Lower lobe of right lung (tissue), 2 donors: ENCODE results near the gene KCNE2. TPM values are rescaled to one million over a fixed set of nuclear protein-coding genes. Genes with fewer than 3 reads are reported as not detected.
"Not testable (repeated sequence)": the region's sequence is repeated elsewhere in the genome, so short reads cannot be mapped to it uniquely, and the experiment has no call there.

Source experiments
- ATAC-seq, 2 donors: fragments of 200-7000 bp; cut with Tn5 transposase; one replicate each; pipeline ENCODE4 v1.9.1; 2020 to 2022; ENCODE audit warnings: mild to moderate bottlenecking in 2 of 2, moderate library complexity in 2 of 2
- DNase-seq: peaks from one replicate; pipeline ENCODE4 v3.0.0-alpha.2; 2020
- H3K27ac ChIP-seq: fragments of 200-600 bp; one replicate; pipeline ENCODE4 v1.8.0; 2022
- H3K27me3 ChIP-seq: fragments of 200-600 bp; one replicate; pipeline ENCODE4 v1.8.0; 2022; ENCODE audit warnings: low read depth
- H3K36me3 ChIP-seq: fragments of 200-600 bp; one replicate; pipeline ENCODE4 v1.8.0; 2022; ENCODE audit warnings: mild to moderate bottlenecking
- H3K4me1 ChIP-seq: fragments of 200-600 bp; one replicate; pipeline ENCODE4 v1.8.0; 2022
- H3K4me3 ChIP-seq: fragments of 200-600 bp; one replicate; pipeline ENCODE4 v1.8.0; 2022; ENCODE audit warnings: mild to moderate bottlenecking
- H3K9me3 ChIP-seq: fragments of 200-600 bp; one replicate; pipeline ENCODE4 v1.8.0; 2022
- CTCF ChIP-seq: fragments of 200-600 bp; IDR thresholded peaks from one replicate; pipeline ENCODE4 v1.8.0; 2022; ENCODE audit warnings: antibody characterized with exemption, mild to moderate bottlenecking
- intact Hi-C: fragments of 100-400 bp; cut with DNase I; formaldehyde crosslinking; loops from one replicate; pipeline ENCODE4 v1.11.0; 2022
- total RNA-seq: library from RNA; stranded (reverse); fragmentation: NEBNext Ultra II Directional; extraction: Animal tissue kit (Norgen Biotek cat#: 25700); gene quantifications from one replicate; pipeline ENCODE4 v1.2.1, GENCODE V29; 2021
- donor health status: DM: no; HTN: yes; CAD: no; lungs with severe emphysema.

KCNE2 gene
- total RNA-seq, 1 donor from 2014 or later: not detected

- H3K27ac ChIP-seq: no peak overlapping the region
- intact Hi-C loops: no loop called here
- no peak overlapping the region for H3K4me3 ChIP-seq
- H3K36me3 ChIP-seq: no peaks in the 10 kb centered on the region
- H3K27me3 ChIP-seq: no peaks in the 10 kb centered on the region
- no peaks in the 10 kb centered on the region for H3K4me1 ChIP-seq
- H3K9me3 ChIP-seq: no peaks in the 10 kb centered on the region
- peak; percentile 72 for TF ChIP-seq CTCF
- DNase-seq: no peak
- ATAC-seq: peak; percentile 76 to 88
These were observed 3.6 kb downstream of the KCNE2 start for GRCh38 chr21:34367320-34367935.

- intact Hi-C loops: no loop called here
- H3K4me3 ChIP-seq: no peak overlapping the region
- H3K27ac ChIP-seq: no peak overlapping the region
- H3K4me1 ChIP-seq: no peaks in the 10 kb centered on the region
- no peak for DNase-seq
- H3K9me3 ChIP-seq: no peaks in the 10 kb centered on the region
- ATAC-seq: no peak
- no peaks in the 10 kb centered on the region for H3K36me3 ChIP-seq
- no peak for TF ChIP-seq CTCF
- no peaks in the 10 kb centered on the region for H3K27me3 ChIP-seq
These were observed 5.9 kb downstream of the KCNE2 start for GRCh38 chr21:34369741-34370140.

- no peak overlapping the region for H3K4me3 ChIP-seq
- H3K27ac ChIP-seq: no peak overlapping the region
- no peaks in the 10 kb centered on the region for H3K36me3 ChIP-seq
- DNase-seq: no peak
- H3K9me3 ChIP-seq: no peaks in the 10 kb centered on the region
- intact Hi-C loops: no loop called here
- no peak for TF ChIP-seq CTCF
- ATAC-seq: no peak
- no peaks in the 10 kb centered on the region for H3K27me3 ChIP-seq
- no peaks in the 10 kb centered on the region for H3K4me1 ChIP-seq
These were observed 8.5 kb downstream of the KCNE2 start for GRCh38 chr21:34372321-34372720.

GRCh38 chr21:34374462-34374861 is 10.7 kb downstream of the KCNE2 start:
- peak; percentile 65 to 69 for ATAC-seq
- intact Hi-C loops, H3K4me1 ChIP-seq: not testable (repeated sequence)

GRCh38 chr21:34374940-34375618 is 11.3 kb downstream of the KCNE2 start, which contains the start of gene SMIM11:
SMIM11 (plus strand) TSS chr21:34375507; CDS start chr21:34379505, 3,998 bp downstream.
- peak; percentile 98 for ATAC-seq
- H3K36me3 ChIP-seq, DNase-seq, H3K9me3 ChIP-seq, H3K4me3 ChIP-seq, intact Hi-C loops, H3K4me1 ChIP-seq, H3K27me3 ChIP-seq, H3K27ac ChIP-seq: not testable (repeated sequence)

More at GRCh38 chr21:34374462-34374861, 10.7 kb downstream of the KCNE2 start:
- not testable (repeated sequence) for H3K9me3 ChIP-seq, H3K4me3 ChIP-seq, H3K36me3 ChIP-seq, H3K27me3 ChIP-seq, H3K27ac ChIP-seq, DNase-seq

- H3K27me3 ChIP-seq, H3K36me3 ChIP-seq, H3K4me3 ChIP-seq, H3K27ac ChIP-seq, intact Hi-C loops, H3K4me1 ChIP-seq, DNase-seq, H3K9me3 ChIP-seq: not testable (repeated sequence)
- peak; percentile 84 to 86 for ATAC-seq
These were observed 11.8 kb downstream of the KCNE2 start for GRCh38 chr21:34375619-34375972.

GRCh38 chr21:34383138-34383537 is 19.3 kb downstream of the KCNE2 start:
- H3K9me3 ChIP-seq, H3K4me3 ChIP-seq, H3K4me1 ChIP-seq, H3K27ac ChIP-seq, H3K27me3 ChIP-seq, H3K36me3 ChIP-seq, intact Hi-C loops, DNase-seq: not testable (repeated sequence)
- ATAC-seq: peak in 1 of 2 donors; percentile 69

- intact Hi-C loops: not testable (repeated sequence)
These were observed 20.1 kb downstream of the KCNE2 start for GRCh38 chr21:34383724-34384415.

GRCh38 chr21:34400522-34400921 is 36.7 kb downstream of the KCNE2 start:
- DNase-seq, H3K27ac ChIP-seq, intact Hi-C loops: not testable (repeated sequence)

More at GRCh38 chr21:34383724-34384415, 20.1 kb downstream of the KCNE2 start:
- not testable (repeated sequence) for H3K27ac ChIP-seq, ATAC-seq, H3K4me3 ChIP-seq, H3K9me3 ChIP-seq, H3K36me3 ChIP-seq, H3K4me1 ChIP-seq, H3K27me3 ChIP-seq, DNase-seq

GRCh38 chr21:34404742-34405141 is 40.9 kb downstream of the KCNE2 start:
- H3K27me3 ChIP-seq, H3K36me3 ChIP-seq, H3K27ac ChIP-seq, DNase-seq, ATAC-seq, intact Hi-C loops, H3K4me1 ChIP-seq, H3K4me3 ChIP-seq, H3K9me3 ChIP-seq: not testable (repeated sequence)

More at GRCh38 chr21:34400522-34400921, 36.7 kb downstream of the KCNE2 start:
- H3K4me3 ChIP-seq, H3K9me3 ChIP-seq, ATAC-seq, H3K4me1 ChIP-seq, H3K36me3 ChIP-seq, H3K27me3 ChIP-seq: not testable (repeated sequence)
